HG02759 (cell line): ENCODE measurements around the gene CPNE5.
"Not testable (repeated sequence)": the region's sequence is repeated elsewhere in the genome, so short reads cannot be mapped to it uniquely, and the experiment has no call there.

Experiments used
- ATAC-seq: cut with Tn5 transposase; IDR thresholded peaks from one replicate; pipeline ENCODE4 v1.9.1; 2021; ENCODE audit warnings: mild to moderate bottlenecking, moderate library complexity; ENCODE audit not compliant: unreplicated experiment

CPNE5 gene

GRCh38 chr6:36728289-36729160 is 110.7 kb downstream of the CPNE5 start:
- ATAC-seq: no peak

GRCh38 chr6:36727505-36728021 is 111.7 kb downstream of the CPNE5 start:
- no peak for ATAC-seq

GRCh38 chr6:36725581-36725980 is 113.7 kb downstream of the CPNE5 start:
- ATAC-seq: no peak

DNA sequence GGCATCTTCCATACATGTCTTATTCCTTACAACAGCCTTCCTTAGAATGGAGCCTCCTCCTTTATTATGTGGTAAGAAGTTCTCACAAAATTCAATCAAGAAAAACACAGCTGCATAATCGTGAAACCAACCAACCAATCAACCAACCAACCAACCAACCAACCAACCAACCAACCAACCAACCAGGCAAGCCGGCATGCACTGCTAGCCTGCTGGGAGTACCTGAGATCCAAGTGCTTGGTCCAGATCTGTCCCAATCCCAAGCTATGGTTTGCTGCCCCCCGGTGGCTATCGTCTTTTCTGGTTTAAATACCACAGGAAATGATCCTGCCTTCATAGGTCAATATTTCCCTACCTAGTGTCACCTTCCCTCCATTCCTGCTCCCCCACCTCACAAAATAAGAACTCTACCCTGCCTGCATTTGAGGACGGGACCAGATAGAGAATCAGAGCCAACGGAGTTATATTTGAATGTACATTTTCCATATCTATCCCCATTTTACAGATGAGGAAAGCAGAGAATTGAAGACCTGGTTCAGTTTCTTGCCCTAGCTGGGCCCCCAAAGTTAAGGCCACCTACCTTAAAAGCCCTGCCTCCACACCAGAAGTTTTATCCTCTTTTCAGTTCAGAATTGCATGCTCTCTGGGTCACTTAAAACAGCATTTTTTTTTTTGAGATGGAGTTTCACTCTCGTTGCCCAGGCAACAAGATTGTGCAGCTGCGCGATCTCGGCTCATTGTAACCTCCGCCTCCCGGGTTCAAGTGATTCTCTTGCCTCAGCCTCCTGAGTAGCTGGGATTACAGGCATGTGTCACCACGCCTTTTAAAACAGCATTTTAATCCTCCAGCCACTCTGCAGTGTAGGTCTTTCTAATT is 114.5 kb downstream of the CPNE5 start:
- no peak for ATAC-seq

- ATAC-seq: not testable (repeated sequence)
Measured at GRCh38 chr6:36723992-36724391, 115.3 kb downstream of the CPNE5 start.

- ATAC-seq: no peak
Measured at GRCh38 chr6:36722879-36723278, 116.4 kb downstream of the CPNE5 start.

- no peak for ATAC-seq
Measured at GRCh38 chr6:36722365-36722764, 116.9 kb downstream of the CPNE5 start.

GRCh38 chr6:36721369-36722140 is 117.7 kb downstream of the CPNE5 start:
- ATAC-seq: no peak

- ATAC-seq: no peak
Measured at GRCh38 chr6:36720251-36721141, 118.7 kb downstream of the CPNE5 start.

DNA sequence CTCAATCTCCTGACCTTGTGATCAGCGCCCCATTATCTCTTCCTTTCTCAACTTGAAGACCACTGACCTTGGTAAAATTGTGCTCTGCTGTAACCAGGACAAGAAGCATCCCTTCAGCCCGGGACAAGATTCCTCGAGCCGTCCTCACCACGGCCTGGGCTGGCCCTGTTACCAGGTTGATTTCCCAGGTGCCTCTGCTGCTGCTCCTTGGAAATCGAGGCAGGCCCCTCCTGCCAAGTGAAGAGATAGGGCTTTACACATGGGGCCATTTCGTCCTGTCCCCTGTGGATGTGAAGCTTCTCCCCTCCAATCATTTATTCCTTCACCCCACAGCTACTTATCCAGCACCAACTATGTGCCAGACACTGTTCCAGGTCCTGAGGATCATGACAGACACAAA is 120.1 kb downstream of the CPNE5 start:
- no peak for ATAC-seq

DNA sequence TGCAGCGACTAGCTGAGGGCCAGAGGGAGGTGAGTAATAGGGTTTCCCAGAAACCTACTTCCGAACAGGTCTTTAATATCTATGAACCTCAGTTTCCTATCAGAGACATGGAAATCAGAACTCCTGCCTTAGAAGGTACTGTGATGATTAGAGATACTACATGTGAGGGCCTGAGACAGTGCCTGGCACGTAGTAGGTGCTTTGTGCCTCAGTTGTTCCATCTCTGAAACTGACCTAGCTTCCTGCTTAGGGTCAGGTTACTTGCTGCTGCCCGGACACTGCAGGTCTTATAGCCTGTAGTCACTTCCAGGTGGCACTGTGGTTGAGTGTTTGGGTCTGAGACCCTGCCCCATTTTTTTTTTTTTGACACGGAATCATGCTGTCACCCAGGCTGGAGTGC is 120.7 kb downstream of the CPNE5 start:
- ATAC-seq: no peak

DNA sequence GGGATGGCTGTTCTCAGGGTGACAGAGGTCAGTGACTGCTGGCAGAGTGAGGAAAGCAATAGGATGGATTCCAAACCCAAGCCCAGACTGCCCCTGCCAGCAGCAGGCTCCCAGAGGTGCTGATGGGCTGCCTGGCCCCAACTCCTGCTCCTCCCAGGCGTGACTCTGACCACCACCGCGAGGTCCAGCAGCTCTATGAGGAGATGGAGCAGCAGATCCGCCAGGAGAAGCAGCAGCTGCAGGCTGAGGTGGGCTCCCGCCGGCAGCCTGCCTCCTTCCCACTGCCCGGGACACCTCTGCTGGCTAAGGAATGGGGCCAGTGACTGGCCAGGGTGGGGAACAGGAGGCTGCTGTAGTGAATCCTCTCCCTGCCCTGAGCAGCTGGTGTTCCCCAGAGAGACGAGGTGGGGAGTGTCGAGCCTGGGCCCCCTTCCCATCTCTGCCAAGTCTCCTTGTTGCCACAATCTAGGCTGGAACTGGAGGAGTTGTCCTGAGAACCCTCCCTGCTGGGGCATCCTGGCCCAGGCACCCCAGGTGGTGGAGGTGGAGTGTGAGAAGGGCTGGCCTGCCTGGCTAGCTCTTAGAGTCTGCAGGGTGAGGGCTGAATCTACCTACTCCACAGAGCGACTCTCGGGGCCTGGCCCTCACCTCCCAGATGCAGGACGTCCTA is 121.2 kb downstream of the CPNE5 start:
- no peak for ATAC-seq

DNA sequence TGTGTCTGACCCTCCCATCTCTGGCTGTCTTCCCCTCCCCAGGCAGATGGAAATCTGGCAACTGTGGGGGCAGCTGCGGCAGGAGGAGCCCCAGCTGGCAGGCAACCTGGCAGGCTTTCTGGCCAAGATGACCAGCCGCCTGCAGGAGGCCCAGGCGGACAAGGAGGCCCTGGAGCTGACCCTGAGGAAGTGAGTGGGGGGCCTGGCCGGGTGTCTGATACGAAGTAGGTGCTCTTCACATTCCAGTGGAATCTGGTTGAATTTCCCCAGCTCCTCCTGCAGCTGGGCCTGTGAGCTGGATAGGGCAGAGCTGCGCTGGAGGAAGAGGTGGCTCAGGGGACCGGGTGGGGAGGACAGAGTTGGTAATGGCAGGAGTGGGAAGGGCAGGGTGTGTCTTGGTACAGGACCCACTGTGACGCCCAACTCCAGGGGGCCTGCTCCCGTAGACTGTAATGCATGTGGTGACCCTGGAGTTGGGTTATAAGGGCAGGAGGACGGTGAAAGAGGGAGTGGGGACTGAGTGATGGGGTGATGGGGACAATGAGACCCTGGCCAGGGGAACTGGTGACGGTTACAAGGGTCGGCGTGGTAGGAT is 121.9 kb downstream of the CPNE5 start:
- no peak for ATAC-seq

DNA sequence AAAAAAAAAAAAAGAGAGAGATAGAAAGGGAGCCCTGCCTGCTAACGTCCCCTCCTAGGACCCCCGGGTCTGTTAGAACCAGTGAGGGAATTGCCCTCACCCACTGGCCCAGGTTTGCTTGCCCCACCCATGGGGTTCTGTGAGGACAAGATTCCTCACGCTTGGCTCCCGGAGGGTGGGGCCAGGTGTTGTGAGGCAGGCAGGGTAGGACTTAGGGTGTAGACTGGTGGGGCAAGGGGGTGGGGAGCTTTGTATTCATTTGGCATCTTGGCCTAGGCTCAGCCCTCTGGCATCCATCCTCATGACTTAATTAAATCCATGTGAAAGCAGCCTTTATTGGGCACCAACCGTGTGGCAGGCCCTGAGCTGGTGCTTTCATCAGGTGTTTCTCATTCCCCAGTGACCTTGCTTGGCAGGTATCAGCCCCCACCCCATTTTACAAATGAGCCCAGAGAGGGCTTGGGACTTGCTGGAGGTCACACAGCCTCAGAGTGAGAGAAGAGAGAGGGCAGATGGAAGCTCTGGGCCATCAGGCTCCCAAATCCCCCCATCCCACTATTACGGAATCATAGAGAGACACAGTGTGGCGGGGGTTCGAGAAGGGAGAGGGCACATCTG is 122.7 kb downstream of the CPNE5 start:
- no peak for ATAC-seq

GRCh38 chr6:36715469-36715868 is 123.8 kb downstream of the CPNE5 start:
- ATAC-seq: no peak

DNA sequence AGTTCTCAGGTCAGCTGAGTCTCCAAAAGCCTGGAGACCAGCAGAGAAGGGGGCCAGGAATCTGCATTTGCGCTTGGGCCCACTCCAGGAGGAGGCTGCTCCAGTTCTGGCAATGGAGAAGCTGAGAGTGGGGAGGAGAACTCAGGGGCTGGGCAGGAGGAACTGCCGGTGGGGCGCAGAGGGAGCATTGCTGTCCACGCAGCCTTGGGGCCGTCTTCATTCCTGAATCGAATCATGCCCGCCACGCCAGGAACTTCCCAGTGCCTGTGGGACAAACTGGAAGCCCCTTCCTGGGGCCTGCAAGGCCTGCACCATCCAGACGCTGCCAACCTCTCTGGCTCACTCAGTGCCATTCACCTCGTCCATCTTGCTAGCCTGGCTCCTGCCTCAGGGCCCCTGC is 124.7 kb downstream of the CPNE5 start:
- ATAC-seq: no peak

GRCh38 chr6:36713846-36714245 is 125.4 kb downstream of the CPNE5 start:
- ATAC-seq: no peak

DNA sequence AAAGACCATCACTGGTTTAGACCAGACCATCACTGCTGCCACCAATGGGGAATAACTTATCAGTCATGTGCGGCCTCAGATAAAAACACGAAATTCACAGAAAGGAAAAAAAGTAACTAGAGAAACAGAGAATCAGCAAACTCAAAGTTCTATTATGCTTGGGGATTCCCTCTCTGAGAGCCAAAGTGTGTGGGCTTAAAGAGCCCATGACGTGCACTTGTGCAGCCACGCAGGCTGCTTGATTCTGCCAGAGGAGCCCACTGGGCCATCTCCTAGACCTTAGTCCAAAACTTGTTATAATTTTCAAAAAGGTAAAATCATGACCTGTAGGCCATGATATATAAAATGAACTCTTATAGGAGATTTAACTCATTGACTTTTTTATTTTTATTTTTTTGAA is 126.4 kb downstream of the CPNE5 start:
- no peak for ATAC-seq

GRCh38 chr6:36706339-36706738 is 132.9 kb downstream of the CPNE5 start:
- ATAC-seq: no peak
